PC-3 (cell line): ENCODE data around the gene NSFL1C. TPM values are rescaled to one million over a fixed set of nuclear protein-coding genes. Genes with fewer than 3 reads are reported as not detected.

Experiments
- ATAC-seq: fragments of 200-7000 bp; cut with Tn5 transposase; 2 replicates; pipeline ENCODE4 v1.9.1; 2020; ENCODE audit warnings: mild to moderate bottlenecking, moderate library complexity
- BruUV-seq: library from RNA; stranded (reverse); fragments of 400-500 nt; replicated peaks from 2 replicates; lab custom pipeline; 2021; lab: Mats Ljungman, UMichigan
- CTCF ChIA-PET: fragments of 300-600 bp; sonication (Branson Sonifier 250); formaldehyde crosslinking; loops from one replicate; lab custom pipeline; 2022; ENCODE audit warnings: antibody characterized with exemption; lab: Charles Lee
- POLR2A ChIA-PET: fragments of 300-600 bp; sonication (Branson Sonifier 250); formaldehyde crosslinking; loops from one replicate; lab custom pipeline; 2022; ENCODE audit warnings: antibody characterized with exemption; ENCODE audit not compliant: unreplicated experiment; lab: Charles Lee
- DNase-seq: peaks from one replicate; pipeline ENCODE4 v3.0.0-alpha.2; 2015
- H2AFZ ChIP-seq: fragments of 300-600 bp; sonication (generic); 2 replicates; pipeline ENCODE4 v1.6.0; 2016; ENCODE audit warnings: antibody characterized with exemption, low read length
- H3F3A ChIP-seq: fragments of 300-600 bp; sonication (generic); one replicate; pipeline ENCODE4 v1.6.0; 2017; ENCODE audit warnings: antibody characterized with exemption, low read length, control low read depth, mild to moderate bottlenecking; ENCODE audit not compliant: unreplicated experiment
- H3K27ac ChIP-seq: fragments of 300-600 bp; sonication (generic); 2 replicates; pipeline ENCODE4 v1.5.1; 2016; ENCODE audit warnings: mild to moderate bottlenecking, low read length
- H3K27me3 ChIP-seq: fragments of 300-600 bp; sonication (generic); 2 replicates; pipeline ENCODE4 v1.6.1; 2016; ENCODE audit warnings: low read length, mixed read lengths
- H3K36me3 ChIP-seq: fragments of 300-600 bp; sonication (generic); 2 replicates; pipeline ENCODE4 v1.6.1; 2016; ENCODE audit warnings: low read depth, mixed run types, low read length, mixed read lengths
- H3K4me1 ChIP-seq: fragments of 300-600 bp; sonication (generic); 2 replicates; pipeline ENCODE4 v1.5.1; 2016; ENCODE audit warnings: low read length; ENCODE audit not compliant: insufficient read depth
- H3K4me2 ChIP-seq: fragments of 300-600 bp; sonication (generic); 2 replicates; pipeline ENCODE4 v1.6.0; 2016; ENCODE audit warnings: low read length
- H3K4me3 ChIP-seq: fragments of 300-600 bp; sonication (generic); 2 replicates; pipeline ENCODE4 v1.5.1; 2016; ENCODE audit warnings: mild to moderate bottlenecking, low read length, mixed read lengths
- H3K79me2 ChIP-seq: fragments of 300-600 bp; sonication (generic); 2 replicates; pipeline ENCODE4 v1.6.1; 2017; ENCODE audit warnings: low read length, mixed read lengths
- H3K9ac ChIP-seq: fragments of 300-600 bp; sonication (generic); 2 replicates; pipeline ENCODE4 v1.6.0; 2016; ENCODE audit warnings: mild to moderate bottlenecking, low read length
- H3K9me2 ChIP-seq: fragments of 300-600 bp; sonication (generic); replicated peaks from 2 replicates; pipeline ENCODE4 v1.6.1; 2016; ENCODE audit warnings: mixed run types, low read length, mixed read lengths
- H3K9me3 ChIP-seq: fragments of 300-600 bp; sonication (generic); 2 replicates; pipeline ENCODE4 v1.6.1; 2016; ENCODE audit warnings: low read length, mixed read lengths
- H4K20me1 ChIP-seq: fragments of 300-600 bp; sonication (generic); 2 replicates; pipeline ENCODE4 v1.6.1; 2016; ENCODE audit warnings: low read length, mixed read lengths
- EZH2 ChIP-seq: fragments of 300-600 bp; sonication (generic); IDR thresholded peaks from one replicate; pipeline ENCODE4 v1.6.1; 2017; ENCODE audit warnings: antibody characterized with exemption, mild to moderate bottlenecking, low read length; ENCODE audit not compliant: unreplicated experiment
- EZH2phosphoT487 ChIP-seq: fragments of 300-600 bp; sonication (generic); IDR thresholded peaks from 2 replicates; pipeline ENCODE4 v1.6.1; 2018; ENCODE audit warnings: mild to moderate bottlenecking, antibody characterized with exemption, low read length, borderline replicate concordance
- intact Hi-C: fragments of 100-400 bp; cut with micrococcal nuclease; formaldehyde crosslinking; loops from 2 replicates; pipeline ENCODE4 v1.9.0; 2023
- total RNA-seq: library from RNA; depleted of rRNA; stranded (reverse); fragments of >200 nt; gene quantifications from 2 replicates; pipeline ENCODE4 v1.2.3, GENCODE V29; 2014
- TF ChIP-seq, protein P1 (sequence below): fragments of 300-600 bp; sonication (generic); conservative IDR thresholded peaks from 2 replicates; pipeline ENCODE4 v1.5.1; 2017; ENCODE audit warnings: antibody characterized with exemption, low read depth, mild to moderate bottlenecking, low read length

Gene NSFL1C
- total RNA-seq, 1 experiment from 2014 or later, result 170 TPM

DNA sequence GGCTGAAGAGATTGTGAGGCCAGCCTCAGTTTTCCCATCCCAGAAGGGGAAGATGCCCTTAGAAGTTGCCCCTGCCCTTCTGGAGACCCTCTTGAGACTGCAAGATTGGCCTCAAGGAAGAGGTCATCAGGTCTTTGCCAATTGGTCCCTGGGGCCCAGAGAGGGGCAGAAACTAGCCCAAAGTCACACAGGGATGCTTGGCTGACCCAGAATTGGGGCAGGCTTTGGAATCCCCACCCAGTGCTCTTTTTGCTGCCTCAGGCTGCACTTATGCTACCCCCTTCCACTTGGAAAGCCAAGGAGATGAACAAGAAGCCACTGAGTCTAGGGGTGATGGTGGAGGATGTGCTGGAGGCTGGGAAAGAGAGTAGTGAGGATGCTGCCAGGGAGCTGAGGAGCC, 48.9 kb downstream of the NSFL1C start:
- TF ChIP-seq, protein P1, sequence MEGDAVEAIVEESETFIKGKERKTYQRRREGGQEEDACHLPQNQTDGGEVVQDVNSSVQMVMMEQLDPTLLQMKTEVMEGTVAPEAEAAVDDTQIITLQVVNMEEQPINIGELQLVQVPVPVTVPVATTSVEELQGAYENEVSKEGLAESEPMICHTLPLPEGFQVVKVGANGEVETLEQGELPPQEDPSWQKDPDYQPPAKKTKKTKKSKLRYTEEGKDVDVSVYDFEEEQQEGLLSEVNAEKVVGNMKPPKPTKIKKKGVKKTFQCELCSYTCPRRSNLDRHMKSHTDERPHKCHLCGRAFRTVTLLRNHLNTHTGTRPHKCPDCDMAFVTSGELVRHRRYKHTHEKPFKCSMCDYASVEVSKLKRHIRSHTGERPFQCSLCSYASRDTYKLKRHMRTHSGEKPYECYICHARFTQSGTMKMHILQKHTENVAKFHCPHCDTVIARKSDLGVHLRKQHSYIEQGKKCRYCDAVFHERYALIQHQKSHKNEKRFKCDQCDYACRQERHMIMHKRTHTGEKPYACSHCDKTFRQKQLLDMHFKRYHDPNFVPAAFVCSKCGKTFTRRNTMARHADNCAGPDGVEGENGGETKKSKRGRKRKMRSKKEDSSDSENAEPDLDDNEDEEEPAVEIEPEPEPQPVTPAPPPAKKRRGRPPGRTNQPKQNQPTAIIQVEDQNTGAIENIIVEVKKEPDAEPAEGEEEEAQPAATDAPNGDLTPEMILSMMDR, result no peak
- no peak for TF ChIP-seq EZH2phosphoT487
- no peak for TF ChIP-seq EZH2
- no TSS peak for BruUV-seq
- Histone ChIP-seq H3K36me3 (no peaks in the 10 kb centered on the region), H3K27ac (peak overlapping the region; percentile 81), H3K4me3 (no peak overlapping the region), H3F3A (peaks cover 9% of the 10 kb centered on the region), H3K4me2 (peak overlapping the region; percentile 32; the same call in 1 of the 2 replicates), H4K20me1 (no peaks in the 10 kb centered on the region), H3K9ac (no peak overlapping the region), H3K79me2 (no peaks in the 10 kb centered on the region), H3K4me1 (peaks cover 61% of the 10 kb centered on the region), H3K27me3 (no peaks in the 10 kb centered on the region), H2AFZ (no peak overlapping the region), H3K9me2 (no peaks in the 10 kb centered on the region), H3K9me3 (no peaks in the 10 kb centered on the region)
- intact Hi-C loops, result loop anchor here (5.0 kb wide), 1 partner anchor 35 kb away; no protein-coding TSS in a partner anchor
- ATAC-seq, result no peak
- ChIA-PET CTCF (no interaction called here), POLR2A (interaction anchor here (0.5 kb wide), 1 partner anchor 25 kb away, joined by 8 read pairs; no protein-coding TSS in a partner anchor)
- DNase-seq, result no peak

- H3K27ac ChIP-seq, result peak overlapping the region; percentile 81
- H3K9ac ChIP-seq, result no peak overlapping the region
- H3K9me3 ChIP-seq, result no peaks in the 10 kb centered on the region
- H3K4me2 ChIP-seq, result peak overlapping the region; percentile 32
- DNase-seq (peak; percentile 90), ATAC-seq (peak; percentile 37)
- peaks cover 56% of the 10 kb centered on the region for H3K4me1 ChIP-seq
- CTCF ChIA-PET, result no interaction called here
- H3F3A ChIP-seq, result peaks cover 9% of the 10 kb centered on the region
- POLR2A ChIA-PET, result interaction anchor here (0.5 kb wide), 1 partner anchor 24 kb away, joined by 8 read pairs; no protein-coding TSS in a partner anchor
- no peaks in the 10 kb centered on the region for H3K27me3 ChIP-seq
- intact Hi-C loops, result loop anchor here (5.0 kb wide), 1 partner anchor 35 kb away; no protein-coding TSS in a partner anchor
- no peak overlapping the region for H2AFZ ChIP-seq
- TF ChIP-seq EZH2, result no peak
- TF ChIP-seq, protein P1, result no peak
- TF ChIP-seq EZH2phosphoT487, result no peak
- H3K4me3 ChIP-seq, result no peak overlapping the region
- BruUV-seq, result no TSS peak
- no peaks in the 10 kb centered on the region for H3K9me2 ChIP-seq
- no peaks in the 10 kb centered on the region for H3K36me3 ChIP-seq
- H3K79me2 ChIP-seq, result no peaks in the 10 kb centered on the region
- no peaks in the 10 kb centered on the region for H4K20me1 ChIP-seq
Measured at GRCh38 chr20:1417273-1417672, 49.4 kb downstream of the NSFL1C start.
